Stimulated activated CD4-positive, alpha-beta T cell treated with anti-CD3 and anti-CD28 coated beads, Interleukin-2, amount 100 ng/mL, for 48 hours (primary cell): Measurements from ENCODE around the gene MBD3L2.
"Not testable (repeated sequence)": the region's sequence is repeated elsewhere in the genome, so short reads cannot be mapped to it uniquely, and the experiment has no call there.

Source experiments
- DNase-seq, 2 donors: peaks; one replicate each; pipeline ENCODE4 v3.0.0-alpha.2; 2020

Gene MBD3L2

GRCh38 chr19:7063764-7064418 is 14.8 kb downstream of the MBD3L2 start:
- DNase-seq: no peak

GRCh38 chr19:7067122-7067521 is 18.0 kb downstream of the MBD3L2 start:
- DNase-seq: not testable (repeated sequence)

- no peak for DNase-seq
Observed at GRCh38 chr19:7067716-7068115, 18.6 kb downstream of the MBD3L2 start.

- DNase-seq: no peak
Observed at GRCh38 chr19:7068599-7068998, 19.5 kb downstream of the MBD3L2 start.

GRCh38 chr19:7069042-7069903 is 20.2 kb downstream of the MBD3L2 start, which contains the start of gene ZNF557:
TSS of gene ZNF557 (plus strand) at chr19:7069703. CDS start at chr19:7075075, 5,372 bp downstream.
- peak; percentile 94 to 97 for DNase-seq

- DNase-seq: no peak
Observed at GRCh38 chr19:7069904-7070226, 20.7 kb downstream of the MBD3L2 start.

GRCh38 chr19:7072541-7072940 is 23.4 kb downstream of the MBD3L2 start:
- no peak for DNase-seq

GRCh38 chr19:7074705-7075282 is 25.7 kb downstream of the MBD3L2 start:
- no peak for DNase-seq

- no peak for DNase-seq
Observed at GRCh38 chr19:7076151-7076550, 27.0 kb downstream of the MBD3L2 start.

- DNase-seq: no peak
Observed at GRCh38 chr19:7078008-7078407, 28.9 kb downstream of the MBD3L2 start.

- DNase-seq: no peak
Observed at GRCh38 chr19:7083076-7083956, 34.2 kb downstream of the MBD3L2 start.

- no peak for DNase-seq
Observed at GRCh38 chr19:7088999-7089398, 39.9 kb downstream of the MBD3L2 start.

- no peak for DNase-seq
Observed at GRCh38 chr19:7098096-7098495, 49.0 kb downstream of the MBD3L2 start.

GRCh38 chr19:7098701-7099596 is 49.8 kb downstream of the MBD3L2 start:
- peak; percentile 87 to 88 for DNase-seq

GRCh38 chr19:7099597-7099921 is 50.4 kb downstream of the MBD3L2 start:
- DNase-seq: peak; percentile 80 to 83
